ENCODE results near the gene CEMIP.

- TF ChIP-seq CTCF (conservative IDR thresholded peaks at IDR 0.05; ENCODE audit: low read depth in 2 of 2) (no peak), POLR2AphosphoS5 (IDR thresholded peaks at IDR 0.05; ENCODE audit: low read depth) (no peak), EZH2 (IDR thresholded peaks at IDR 0.05; ENCODE audit: low read depth, unreplicated experiment) (no peak), REST (IDR thresholded peaks at IDR 0.05; ENCODE audit: unreplicated experiment) (no peak), EZH2phosphoT487 (IDR thresholded peaks at IDR 0.05; ENCODE audit: unreplicated experiment) (no peak), JUNB (IDR thresholded peaks at IDR 0.05; ENCODE audit: unreplicated experiment) (no peak), ETS1 (IDR thresholded peaks at IDR 0.05) (no peak), ZNF114 (CRISPR knock-in tag; IDR thresholded peaks at IDR 0.05) (no peak), CREB1 (CRISPR knock-in tag; IDR thresholded peaks at IDR 0.05; ENCODE audit: low read depth) (no peak), STAT1 (IDR thresholded peaks at IDR 0.05; ENCODE audit: unreplicated experiment) (no peak), ZNF331 (CRISPR knock-in tag; IDR thresholded peaks at IDR 0.05; ENCODE audit: low read depth) (no peak), ZNF462 (CRISPR knock-in tag; IDR thresholded peaks at IDR 0.05) (no peak), NANOG (IDR thresholded peaks at IDR 0.05; ENCODE audit: borderline replicate concordance) (no peak)
Measured at GRCh38 chr15:80849308-80849707, 70.1 kb downstream of the CEMIP start.
